H4 (cell line): ENCODE data around the gene FTCD. TPM values are rescaled to one million over a fixed set of nuclear protein-coding genes. Genes with fewer than 3 reads are reported as not detected.

Experiments
- DNase-seq: peaks from one replicate; pipeline ENCODE4 v3.0.0-alpha.2; 2015; ENCODE audit warnings: low spot score
- total RNA-seq: library from RNA; depleted of rRNA; stranded (reverse); fragments of >200 nt; shearing (Covaris generic); gene quantifications from 2 replicates; pipeline ENCODE4 v1.2.3, GENCODE V29; 2014

FTCD gene
- total RNA-seq, 1 experiment from 2014 or later: 0.41 TPM

DNA sequence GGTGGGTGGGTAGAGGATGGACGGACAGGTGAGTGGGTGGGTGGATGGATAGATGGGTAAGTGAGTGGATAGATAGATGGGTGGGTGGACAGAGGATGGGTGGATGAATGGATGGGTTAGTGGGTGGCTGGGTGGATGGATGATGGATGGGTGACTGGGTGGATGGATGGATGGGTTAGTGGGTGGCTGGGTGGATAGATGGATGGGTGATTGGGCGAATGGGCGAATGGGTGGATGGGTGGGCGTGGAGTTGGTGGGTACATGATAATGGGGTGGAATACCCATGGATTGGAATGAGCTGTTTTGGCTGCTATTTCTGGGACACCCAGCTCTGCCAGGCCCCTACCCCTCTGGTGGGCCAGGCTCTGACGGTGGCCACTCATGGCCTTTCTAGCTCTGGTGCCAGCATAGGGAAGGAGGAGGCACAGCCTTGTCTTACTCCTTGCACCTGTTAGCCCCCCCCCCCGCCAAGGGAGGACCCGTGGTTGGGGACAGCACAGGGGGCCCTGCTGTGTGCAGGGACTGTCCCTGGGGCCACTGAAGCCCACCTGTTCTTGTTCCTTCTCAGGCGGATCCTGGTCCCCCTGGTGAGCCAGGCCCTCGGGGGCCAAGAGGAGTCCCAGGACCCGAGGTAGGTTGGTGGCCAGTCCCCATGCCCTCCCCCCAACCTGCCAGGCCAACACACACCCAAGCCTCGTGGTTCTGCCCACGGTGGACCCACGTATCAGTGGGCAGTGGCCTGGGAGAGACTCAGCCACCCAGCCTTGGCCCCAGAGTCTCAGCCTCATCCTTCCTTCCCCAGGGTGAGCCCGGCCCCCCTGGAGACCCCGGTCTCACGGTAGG, 31.1 kb downstream of the FTCD start:
- no peak for DNase-seq

DNA sequence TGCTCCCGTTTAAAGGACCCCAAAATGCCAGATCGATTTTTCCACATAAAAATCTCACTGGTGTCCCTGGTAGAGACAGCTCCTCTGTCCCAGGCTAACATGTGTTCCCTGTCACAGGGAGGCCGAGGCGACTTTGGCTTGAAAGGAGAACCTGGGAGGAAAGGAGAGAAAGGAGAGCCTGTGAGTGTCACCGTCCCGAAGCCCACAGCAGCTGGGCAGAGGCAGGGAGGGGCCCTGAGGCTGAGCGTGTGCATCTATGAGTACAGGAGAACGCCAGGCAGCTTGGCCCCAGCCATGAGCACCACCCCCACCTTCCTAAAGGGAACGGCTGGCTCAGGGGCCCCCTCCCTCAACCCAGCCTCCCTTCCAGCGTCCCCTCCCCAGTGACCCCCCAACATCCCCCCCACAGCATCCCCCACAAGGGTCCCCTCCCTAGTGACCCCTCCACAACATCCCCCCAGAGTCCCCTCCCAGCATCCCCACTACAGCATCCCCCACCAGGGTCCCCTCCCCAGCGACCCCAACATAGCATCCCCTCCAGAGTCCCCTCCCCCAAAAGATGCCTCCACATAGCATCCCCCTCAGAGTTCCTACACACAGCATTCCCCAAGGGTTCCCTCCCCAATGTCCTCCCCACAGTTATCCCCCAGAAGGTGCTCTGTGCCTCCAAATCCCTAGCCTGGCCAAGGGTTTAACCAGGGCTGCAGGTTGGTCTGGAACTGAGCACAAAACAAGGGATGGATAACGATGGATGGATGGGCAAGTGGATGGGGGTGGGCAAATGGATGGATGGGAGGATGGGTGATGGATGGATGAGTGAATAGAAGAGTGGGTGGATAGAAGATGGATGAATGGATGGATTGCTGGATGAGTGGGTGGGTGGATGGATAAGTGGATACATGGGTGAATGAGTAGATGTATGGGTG, 32.4 kb downstream of the FTCD start:
- no peak for DNase-seq

DNA sequence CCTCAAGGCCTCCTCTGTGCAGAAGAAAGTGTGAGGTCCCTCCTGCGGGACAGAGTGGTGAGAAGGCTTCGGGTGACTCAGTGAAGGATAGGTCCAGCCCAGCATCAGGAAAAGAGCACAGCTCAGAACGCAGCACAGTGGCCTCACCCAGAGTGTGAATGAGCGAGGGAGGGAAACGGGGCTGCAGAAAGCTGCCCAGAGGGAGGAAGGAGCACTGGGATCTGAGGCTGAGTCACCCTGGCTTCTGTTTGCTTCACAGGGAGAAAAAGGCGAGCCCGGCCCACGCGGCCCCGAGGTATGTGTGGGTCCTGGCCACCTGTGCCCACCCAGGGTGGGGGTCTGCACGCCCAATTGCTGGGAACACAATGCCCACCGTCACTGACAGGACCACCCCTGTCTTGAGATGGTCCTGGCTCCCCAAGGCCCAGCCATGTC, 33.1 kb downstream of the FTCD start:
- DNase-seq: no peak

DNA sequence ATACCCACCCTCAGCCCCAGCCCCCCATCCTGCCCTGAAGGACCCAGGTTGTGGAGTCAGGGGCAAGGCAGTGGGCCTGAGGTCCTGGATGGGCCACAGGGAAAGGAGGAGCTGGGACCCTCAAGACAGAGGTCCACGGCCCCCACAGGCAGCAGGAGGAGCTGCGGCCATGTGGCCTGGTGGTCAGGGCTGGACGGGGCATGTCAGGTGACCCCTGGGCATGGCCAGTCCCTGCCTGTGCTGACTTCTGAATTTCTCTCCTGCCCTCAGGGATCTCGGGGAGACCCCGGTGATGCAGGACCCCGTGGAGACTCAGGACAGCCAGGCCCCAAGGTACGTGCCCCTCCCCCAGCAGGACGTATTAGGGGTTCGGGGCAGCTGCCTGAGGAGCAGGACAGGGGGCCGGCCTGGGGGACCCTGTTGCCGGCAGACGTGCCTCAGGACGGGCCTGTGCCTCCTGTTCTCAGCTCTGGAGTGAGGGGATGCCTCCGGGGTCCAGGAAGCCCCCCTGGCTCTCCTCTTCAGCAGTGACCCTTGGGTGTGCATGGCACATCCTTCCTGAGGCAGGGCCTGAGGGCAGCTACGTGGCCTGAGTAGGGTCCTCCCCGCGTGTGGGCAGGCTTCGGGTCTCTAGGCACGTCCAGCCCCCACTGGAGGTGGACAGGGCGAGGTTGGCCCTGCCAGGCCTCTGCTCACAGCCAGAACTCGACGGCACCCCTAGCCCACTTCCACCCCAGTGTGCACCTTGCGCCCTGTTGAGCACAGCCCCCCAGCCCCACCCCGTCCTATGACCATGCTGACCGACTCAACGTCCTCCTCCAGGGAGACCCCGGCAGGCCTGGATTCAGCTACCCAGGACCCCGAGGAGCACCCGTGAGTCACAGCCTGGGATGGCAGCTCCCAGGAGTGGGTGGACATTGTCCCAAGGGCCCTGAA, 33.8 kb downstream of the FTCD start:
- DNase-seq: no peak

DNA sequence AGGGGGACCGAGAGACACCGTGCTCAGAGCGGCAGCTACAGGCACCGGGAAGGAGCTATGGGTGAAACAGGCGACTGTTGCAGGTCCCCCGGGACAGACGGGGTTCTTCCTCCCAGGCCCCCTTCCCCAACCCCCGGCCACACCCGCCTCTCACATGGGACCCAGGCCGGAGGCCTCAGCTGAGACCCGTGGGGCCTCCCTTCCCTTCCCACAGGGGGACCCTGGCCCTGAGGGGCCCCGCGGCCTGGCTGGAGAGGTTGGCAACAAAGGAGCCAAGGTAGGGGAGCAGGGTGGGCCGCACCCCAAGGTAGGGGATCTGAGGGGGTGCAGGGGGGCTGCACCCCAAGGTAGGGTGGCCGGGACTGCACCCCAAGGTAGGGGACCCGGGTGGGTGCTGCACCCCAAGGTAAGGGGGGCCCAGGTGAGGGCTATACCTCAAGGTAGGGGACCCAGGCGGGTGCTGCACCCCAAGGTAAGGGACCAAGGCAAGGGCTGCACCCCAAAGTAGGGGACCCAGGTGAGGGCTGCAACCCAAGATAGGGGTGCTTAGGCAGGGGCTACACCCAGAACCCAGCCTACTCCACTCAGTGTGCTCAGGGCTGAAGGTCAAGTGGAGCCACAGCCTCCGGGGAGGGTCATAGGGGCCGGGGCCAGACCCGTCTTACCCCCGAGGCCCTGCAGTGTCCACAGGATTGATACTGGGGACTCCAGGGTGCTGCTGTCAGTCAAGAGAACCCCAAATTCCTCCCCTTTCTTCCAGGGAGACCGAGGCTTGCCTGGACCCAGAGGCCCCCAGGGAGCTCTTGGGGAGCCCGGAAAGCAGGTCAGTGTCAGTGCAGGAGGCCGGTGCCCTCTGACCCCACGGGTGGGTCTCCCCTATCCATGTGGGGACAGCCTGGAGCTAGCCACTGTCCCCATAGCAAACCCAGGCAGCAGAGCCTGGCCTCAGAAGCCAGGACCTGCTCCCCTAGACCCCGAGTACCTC, 34.8 kb downstream of the FTCD start:
- DNase-seq: no peak

DNA sequence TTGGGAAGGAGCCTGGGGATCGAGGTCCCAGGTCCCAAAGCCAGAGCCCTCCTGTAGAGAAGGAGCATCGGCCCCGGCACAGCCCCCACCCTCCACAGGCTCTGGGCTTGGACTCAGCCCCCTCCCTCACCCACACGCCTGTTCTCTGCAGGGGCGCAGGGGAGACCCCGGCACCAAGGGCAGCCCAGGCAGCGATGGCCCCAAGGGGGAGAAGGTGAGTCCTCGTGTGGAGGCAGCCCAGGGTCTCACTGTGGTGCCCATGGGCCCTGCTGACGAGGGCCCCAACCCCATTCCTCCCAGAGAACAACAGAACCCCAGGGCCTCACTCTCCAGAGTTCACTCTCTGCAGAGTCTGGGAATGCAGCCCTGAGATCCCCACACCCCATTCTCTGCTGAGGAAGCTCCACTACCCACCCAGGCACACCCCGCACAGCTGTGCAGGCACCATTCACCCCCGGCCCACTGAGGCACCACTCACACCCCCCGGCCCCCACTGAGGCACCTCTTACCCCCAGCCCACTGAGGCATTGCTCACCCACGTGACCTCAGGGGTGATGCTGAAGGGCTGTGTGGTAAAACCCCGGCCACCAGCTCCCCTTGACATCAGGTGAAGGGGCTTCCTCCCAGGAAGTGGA, 35.6 kb downstream of the FTCD start:
- no peak for DNase-seq

DNA sequence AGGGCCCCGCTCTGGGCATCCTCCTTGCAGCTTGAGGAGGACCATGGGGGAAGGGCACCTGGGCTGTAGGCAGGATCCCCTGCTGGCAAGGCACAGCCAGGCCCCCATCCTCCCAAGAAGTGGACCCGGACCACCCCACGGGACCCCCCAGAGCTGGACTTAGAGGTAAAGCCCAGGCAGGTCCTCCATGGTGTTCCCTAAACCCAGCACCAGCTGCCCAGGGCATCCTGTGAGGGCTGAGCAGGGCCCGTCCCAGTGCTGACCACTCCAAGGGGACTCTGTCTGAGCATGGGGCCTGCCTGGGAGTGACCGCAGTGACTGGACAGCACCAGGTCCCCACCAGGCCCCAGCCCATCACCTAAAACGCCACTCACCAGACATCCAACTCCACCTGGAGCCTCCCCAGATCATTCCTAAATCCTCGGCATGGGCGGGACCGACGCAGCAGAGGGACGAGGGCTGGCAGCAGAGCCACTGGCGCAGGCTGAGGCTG, 36.2 kb downstream of the FTCD start:
- DNase-seq: no peak

DNA sequence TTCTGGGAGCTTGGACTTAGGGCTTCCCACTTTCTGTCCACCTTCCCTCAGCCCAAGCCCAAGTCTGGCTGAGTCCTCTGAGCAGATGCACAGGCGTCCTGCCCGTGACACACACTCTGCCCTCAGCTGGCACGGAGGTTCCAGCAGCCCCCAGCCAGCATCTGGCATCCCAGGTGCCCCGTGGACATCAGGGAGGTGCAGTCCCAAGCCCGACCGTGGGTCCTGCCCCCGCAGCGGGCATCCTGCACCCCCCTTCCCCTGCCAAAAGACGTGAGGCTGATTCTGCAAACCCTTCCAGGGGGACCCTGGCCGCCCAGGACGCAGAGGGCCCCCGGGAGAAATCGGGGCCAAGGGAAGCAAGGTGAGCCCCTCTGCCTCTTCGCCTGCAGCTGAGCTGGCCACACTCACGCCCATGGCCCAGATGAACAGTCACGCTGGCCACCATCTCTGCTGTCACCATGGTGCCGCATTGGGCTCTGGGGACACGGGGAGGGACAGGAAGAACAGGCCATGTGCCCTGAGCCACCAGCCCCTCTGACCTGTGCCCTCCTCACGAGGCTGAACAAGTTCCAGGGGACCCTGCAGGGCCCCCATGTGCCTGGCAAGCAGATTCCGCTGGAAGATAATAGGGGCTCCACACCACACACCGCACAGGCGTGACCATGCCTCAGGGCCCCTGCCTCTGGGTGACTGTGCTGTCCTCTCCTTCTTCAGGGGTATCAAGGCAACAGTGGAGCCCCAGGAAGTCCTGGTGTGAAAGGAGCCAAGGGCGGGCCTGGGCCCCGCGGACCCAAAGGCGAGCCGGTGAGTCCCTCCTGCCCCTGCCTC, 36.8 kb downstream of the FTCD start:
- DNase-seq: no peak

DNA sequence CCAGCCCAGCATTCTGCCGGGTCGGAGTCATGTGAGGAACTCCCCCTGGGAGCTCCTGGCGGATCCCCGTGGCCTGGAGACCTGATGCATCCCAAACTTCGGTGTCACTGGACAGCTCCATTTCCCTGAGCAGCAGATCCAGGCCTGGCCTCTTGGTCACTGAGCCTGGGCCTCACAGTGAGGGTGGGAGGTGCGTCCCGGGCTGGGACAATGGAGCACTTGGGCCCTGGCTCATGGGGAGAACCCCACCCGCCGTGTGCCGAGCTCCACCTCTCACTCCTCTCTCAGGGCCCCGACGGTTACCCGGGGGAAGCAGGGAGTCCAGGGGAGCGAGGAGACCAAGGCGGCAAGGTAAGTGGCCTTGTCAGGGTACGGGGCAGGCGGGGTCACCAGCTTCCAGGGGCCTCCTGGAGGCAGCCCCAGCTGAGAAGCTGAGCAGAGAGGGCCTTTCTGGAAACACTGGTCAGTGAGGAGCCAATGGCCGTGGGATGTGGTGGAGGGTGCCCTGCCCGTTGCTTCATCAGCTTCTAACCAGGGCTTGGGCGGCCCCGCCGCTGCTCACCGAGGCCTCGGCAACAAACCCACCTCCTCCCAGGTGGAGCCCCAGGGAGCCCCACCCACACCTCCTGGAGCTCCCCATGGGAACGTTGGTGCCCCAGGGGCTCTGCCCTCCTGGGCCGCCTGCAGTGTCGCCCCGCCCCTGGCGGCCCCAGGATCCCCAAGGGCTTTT, 37.6 kb downstream of the FTCD start:
- DNase-seq: no peak

DNA sequence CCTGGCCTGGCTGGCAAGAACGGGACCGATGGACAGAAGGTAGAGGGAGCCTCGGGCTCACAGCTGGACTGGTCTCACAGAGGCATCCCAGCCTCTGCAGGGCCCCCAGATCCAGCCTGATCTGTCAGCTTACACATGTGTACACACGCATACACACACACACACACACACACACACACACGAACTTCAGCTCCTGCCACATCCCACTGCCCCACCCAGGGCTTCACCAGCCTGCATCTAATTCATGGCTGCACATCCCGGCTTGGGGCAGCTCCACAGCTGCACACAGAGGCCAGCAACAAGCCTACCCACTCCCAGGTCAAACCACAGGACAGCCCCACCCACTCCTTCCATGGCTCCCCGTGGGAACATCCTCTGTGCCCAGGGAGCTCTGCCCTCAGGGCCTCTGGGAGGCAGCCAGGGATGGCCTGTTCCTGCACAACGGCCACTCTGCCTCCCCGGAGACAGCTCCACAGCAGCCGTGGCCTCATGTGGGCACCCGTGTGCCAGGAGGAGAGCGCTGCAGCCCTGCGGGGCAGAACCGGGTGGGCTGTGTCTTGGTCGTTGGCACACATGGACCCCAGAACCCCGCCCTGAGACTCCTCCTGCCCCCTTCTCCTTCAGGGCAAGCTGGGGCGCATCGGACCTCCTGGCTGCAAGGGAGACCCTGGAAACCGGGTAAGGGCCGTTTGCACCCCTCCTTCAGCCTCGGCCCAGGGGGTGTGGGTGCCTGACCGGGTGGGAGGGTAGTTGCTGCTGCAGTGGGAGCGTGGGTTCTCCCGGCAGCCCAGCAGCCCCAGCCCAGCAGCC, 38.4 kb downstream of the FTCD start:
- no peak for DNase-seq

DNA sequence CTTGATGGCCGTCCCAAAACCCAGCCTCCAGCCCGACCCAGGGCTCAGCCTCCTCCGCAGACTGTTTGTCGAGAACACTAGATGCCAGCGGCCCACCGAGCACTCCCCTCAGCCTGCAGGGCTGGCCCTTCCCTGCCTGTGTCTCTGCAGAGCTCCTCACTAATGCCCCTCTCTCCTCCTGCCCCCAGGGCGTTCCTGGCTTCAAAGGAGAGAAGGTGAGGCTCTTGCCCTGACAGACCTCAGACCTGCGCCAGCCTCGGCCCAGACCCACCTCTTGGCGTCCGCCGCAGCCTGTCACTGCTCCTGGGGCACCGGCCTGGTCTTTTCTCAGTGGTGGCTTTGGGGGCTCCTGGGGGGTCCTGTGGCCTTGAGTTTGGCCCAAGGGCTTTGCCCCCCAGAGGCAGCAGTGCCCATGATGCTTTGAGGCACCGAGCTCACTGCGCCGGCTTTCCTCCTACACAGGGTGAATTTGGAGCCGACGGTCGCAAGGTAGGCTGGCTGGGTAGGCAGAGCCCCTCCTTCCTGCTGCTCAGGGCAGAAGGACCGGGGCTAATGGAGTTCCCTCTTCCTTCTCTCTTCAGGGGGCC, 39.1 kb downstream of the FTCD start:
- no peak for DNase-seq

DNA sequence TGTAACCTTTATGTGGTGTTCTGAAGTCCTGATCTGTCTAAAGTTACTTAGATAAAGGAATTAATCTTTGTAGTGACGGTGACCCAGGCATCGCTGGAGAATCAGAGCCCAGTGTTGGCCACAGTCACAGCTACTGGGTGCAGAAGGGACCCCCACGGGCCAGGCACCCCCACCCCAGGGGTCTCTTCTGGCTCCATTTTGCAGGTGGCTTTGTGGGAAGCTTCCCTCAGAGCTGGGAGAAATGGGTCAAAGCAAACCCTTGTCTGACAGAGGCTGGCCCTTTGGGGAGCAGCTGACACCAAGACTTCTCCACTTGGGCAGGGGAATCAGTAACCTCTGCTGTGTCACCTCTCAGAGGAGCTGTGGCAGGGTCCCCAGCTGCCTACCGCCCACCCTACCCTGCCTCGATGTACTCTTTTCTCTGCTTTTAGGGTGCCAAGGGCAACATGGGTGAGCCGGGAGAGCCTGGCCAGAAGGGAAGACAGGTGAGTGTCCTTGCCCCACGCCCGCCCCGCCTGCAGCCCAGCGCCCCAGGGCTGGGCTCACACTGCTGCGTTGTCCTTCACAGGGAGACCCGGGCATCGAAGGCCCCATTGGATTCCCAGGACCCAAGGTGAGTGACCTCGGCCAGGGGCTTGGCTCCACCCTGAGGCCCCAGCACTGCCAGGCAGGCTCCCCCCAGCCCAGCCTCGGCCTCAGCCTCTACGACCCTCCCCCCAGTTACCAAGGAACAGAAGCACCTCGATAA, 39.8 kb downstream of the FTCD start:
- DNase-seq: no peak

DNA sequence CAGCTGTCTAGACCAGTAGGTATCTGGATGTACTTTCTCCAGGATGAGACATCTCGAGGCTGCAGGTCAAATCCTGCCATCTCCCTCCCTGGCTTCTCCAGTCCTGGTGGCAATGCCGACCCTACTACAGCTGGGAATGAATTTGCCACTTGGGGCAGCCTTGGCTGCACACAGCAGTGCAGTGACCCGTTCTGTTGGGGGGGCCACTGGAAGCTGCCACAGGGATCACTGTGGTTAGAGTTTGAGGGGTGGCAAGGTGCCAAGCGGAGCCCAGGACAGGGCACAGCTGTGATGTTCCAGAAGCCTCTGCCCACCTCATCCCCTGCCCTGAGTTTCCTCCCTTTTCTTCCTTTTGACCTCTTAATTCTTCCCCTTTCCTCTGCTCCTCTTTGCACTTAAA, 40.4 kb downstream of the FTCD start:
- DNase-seq: no peak

DNA sequence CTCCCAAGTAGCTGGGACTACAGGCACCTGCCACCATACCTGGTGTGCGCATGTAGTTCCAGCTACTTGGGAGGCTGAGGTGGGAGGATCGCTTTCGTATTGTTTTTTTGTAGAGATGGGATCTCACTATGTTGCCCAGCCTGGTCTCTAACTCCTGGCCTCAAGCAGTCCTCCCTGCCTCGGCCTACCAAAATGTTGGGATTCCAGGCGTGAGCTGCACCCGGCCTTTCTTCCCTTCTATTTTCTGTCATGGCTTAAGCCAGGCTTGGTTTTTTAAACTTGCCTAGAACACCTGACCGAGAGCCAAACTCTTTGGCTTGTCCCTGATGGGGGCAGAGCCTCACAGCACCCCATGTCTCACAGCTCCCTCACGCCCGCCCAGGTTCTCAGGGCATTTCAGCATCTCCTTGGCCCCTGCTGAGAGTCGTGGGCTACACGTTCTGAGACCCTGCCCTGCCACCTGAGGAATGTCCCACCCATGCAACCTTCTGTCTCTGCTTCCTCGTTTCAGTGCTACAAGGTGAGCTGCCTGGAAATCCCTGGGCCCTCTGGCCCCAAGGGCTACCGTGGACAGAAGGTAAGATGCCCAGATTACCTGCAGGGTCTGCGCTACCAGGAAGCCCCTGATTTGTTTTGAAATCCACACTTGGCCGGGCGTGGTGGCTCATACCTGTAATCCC, 41.7 kb downstream of the FTCD start:
- no peak for DNase-seq

DNA sequence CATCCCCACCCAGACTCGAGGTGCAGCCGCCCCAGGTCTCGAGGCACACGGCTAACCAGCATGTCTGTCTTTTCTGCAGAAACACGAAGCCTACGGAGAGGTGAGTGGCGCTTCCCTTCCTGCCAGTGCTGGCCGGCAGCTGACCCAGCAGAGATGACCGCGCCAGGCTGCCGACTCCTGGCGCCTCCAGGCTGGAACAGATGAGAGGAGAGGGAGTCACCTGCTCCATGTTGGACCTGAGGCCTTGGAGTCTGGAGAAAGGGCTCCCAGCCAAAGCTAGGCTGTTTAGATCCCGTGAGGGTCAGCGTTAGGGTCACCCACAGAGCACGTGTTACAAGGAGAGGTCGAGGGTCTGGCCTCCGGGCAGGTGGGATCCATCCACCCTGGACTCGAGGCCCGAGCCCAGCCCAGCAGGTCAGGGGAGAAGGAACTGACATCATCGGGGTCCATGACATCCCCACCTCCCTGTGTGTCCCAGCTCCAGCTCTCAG, 42.6 kb downstream of the FTCD start:
- no peak for DNase-seq
